Loucy (cell line): ENCODE data around the gene DMRT1.

Experiments
- H2AFZ ChIP-seq: fragments of 200-600 bp; sonication (generic); 2 replicates; pipeline ENCODE4 v1.6.0; 2016; ENCODE audit warnings: antibody characterized with exemption, mild to moderate bottlenecking, low read length, moderate library complexity
- H3F3A ChIP-seq: fragments of 200-600 bp; 2 replicates; pipeline ENCODE4 v1.6.0; 2016; ENCODE audit warnings: antibody characterized with exemption, low read depth, mild to moderate bottlenecking
- H3K27me3 ChIP-seq: fragments of 200-600 bp; sonication (generic); 2 replicates; pipeline ENCODE4 v1.6.1; 2014; ENCODE audit warnings: low read length, mild to moderate bottlenecking; ENCODE audit not compliant: insufficient read depth, poor library complexity, severe bottlenecking
- H3K36me3 ChIP-seq: fragments of 200-600 bp; sonication (generic); 2 replicates; pipeline ENCODE4 v1.6.1; 2016; ENCODE audit warnings: low read length; ENCODE audit not compliant: insufficient read depth
- H3K4me1 ChIP-seq: fragments of 200-600 bp; sonication (generic); 2 replicates; pipeline ENCODE4 v1.5.1; 2014; ENCODE audit warnings: low read length, mild to moderate bottlenecking; ENCODE audit not compliant: insufficient read depth, poor library complexity, severe bottlenecking
- H3K4me2 ChIP-seq: fragments of 200-600 bp; sonication (generic); 2 replicates; pipeline ENCODE4 v1.6.0; 2014; ENCODE audit warnings: antibody characterized with exemption, low read length, low read depth, mild to moderate bottlenecking; ENCODE audit not compliant: poor library complexity, severe bottlenecking
- H3K4me3 ChIP-seq: fragments of 200-600 bp; sonication (generic); 2 replicates; pipeline ENCODE4 v1.5.1; 2014; ENCODE audit warnings: low read length, mild to moderate bottlenecking, mixed read lengths; ENCODE audit not compliant: poor library complexity, severe bottlenecking
- H3K79me2 ChIP-seq: fragments of 200-600 bp; sonication (generic); 2 replicates; pipeline ENCODE4 v1.6.1; 2014; ENCODE audit warnings: low read length; ENCODE audit not compliant: insufficient read depth
- H3K9ac ChIP-seq: fragments of 200-600 bp; sonication (generic); 2 replicates; pipeline ENCODE4 v1.6.0; 2014; ENCODE audit warnings: mild to moderate bottlenecking, low read depth, low read length, moderate library complexity; ENCODE audit not compliant: poor library complexity, severe bottlenecking
- H3K9me2 ChIP-seq: fragments of 200-600 bp; sonication (generic); replicated peaks from 2 replicates; pipeline ENCODE4 v1.6.1; 2016; ENCODE audit warnings: low read depth, low read length, mixed read lengths
- H3K9me3 ChIP-seq: fragments of 200-600 bp; sonication (generic); 2 replicates; pipeline ENCODE4 v1.6.1; 2014; ENCODE audit warnings: mild to moderate bottlenecking, antibody characterized with exemption, low read length, low read depth; ENCODE audit not compliant: insufficient read depth
- H4K20me1 ChIP-seq: fragments of 200-600 bp; sonication (generic); 2 replicates; pipeline ENCODE4 v1.6.0; 2014; ENCODE audit warnings: antibody characterized with exemption, low read length, mild to moderate bottlenecking; ENCODE audit not compliant: insufficient read depth, poor library complexity, severe bottlenecking
- EZH2phosphoT487 ChIP-seq: fragments of 200-600 bp; IDR thresholded peaks from 2 replicates; pipeline ENCODE4 v1.6.1; 2018; ENCODE audit warnings: antibody characterized with exemption, mild to moderate bottlenecking, moderate library complexity, borderline replicate concordance
- TF ChIP-seq, protein P1 (sequence below): fragments of 200-600 bp; sonication (generic); conservative IDR thresholded peaks from 2 replicates; pipeline ENCODE4 v1.5.1; 2014; ENCODE audit warnings: mild to moderate bottlenecking, antibody characterized with exemption, low read length

The DMRT1 gene

DNA sequence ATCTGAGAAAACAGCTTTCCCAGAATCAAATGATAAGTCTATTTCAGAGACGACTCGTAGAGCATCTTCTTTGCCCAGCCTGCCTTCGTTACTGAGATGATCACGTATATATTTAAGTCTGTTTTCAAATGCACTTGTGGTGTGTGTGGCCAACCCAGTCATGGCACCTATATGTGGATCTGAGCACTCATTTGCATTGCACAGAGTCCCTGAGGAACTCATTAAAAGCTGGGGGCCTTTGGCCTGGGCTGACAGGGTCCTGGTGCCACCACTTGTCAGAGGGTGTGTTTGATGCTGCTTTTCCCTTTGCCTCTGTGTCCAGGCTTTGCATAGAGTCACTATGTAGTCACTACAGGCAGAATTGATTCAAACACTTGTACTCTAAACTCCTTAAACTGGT is 117.6 kb downstream of the DMRT1 start:
- Histone ChIP-seq H3K4me2 (no peak overlapping the region), H3F3A (no peaks in the 10 kb centered on the region), H3K36me3 (no peaks in the 10 kb centered on the region), H3K4me1 (peaks cover 14% of the 10 kb centered on the region), H4K20me1 (no peaks in the 10 kb centered on the region), H3K9me3 (no peaks in the 10 kb centered on the region), H3K9ac (no peak overlapping the region), H3K9me2 (no peaks in the 10 kb centered on the region), H2AFZ (no peak overlapping the region), H3K4me3 (no peak overlapping the region), H3K79me2 (no peaks in the 10 kb centered on the region), H3K27me3 (no peaks in the 10 kb centered on the region)
- no peak for TF ChIP-seq EZH2phosphoT487
- TF ChIP-seq, protein P1, sequence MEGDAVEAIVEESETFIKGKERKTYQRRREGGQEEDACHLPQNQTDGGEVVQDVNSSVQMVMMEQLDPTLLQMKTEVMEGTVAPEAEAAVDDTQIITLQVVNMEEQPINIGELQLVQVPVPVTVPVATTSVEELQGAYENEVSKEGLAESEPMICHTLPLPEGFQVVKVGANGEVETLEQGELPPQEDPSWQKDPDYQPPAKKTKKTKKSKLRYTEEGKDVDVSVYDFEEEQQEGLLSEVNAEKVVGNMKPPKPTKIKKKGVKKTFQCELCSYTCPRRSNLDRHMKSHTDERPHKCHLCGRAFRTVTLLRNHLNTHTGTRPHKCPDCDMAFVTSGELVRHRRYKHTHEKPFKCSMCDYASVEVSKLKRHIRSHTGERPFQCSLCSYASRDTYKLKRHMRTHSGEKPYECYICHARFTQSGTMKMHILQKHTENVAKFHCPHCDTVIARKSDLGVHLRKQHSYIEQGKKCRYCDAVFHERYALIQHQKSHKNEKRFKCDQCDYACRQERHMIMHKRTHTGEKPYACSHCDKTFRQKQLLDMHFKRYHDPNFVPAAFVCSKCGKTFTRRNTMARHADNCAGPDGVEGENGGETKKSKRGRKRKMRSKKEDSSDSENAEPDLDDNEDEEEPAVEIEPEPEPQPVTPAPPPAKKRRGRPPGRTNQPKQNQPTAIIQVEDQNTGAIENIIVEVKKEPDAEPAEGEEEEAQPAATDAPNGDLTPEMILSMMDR = no peak

DNA sequence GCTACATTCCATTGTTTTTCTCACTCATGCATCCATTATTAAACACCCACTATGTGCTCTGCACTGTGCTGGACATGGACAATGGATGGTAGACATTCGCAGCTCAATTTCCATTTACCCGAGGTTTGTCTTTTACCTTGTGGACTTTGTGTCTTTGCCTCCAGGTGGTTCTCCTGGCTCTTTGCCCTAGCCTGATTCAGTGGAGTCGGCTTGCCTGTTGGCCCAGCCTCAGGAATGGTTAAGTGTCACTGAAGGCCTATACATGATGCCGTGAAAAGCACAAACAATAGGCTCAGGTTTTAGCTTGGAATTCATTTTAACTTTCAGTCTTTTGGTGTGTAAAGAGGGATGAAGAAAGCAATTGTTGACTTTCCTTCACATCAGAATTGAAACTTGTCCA is 118.4 kb downstream of the DMRT1 start:
- H3K4me2 ChIP-seq = no peak overlapping the region
- no peak overlapping the region for H3K4me3 ChIP-seq
- peaks cover 14% of the 10 kb centered on the region for H3K4me1 ChIP-seq
- no peaks in the 10 kb centered on the region for H3K79me2 ChIP-seq
- H3K9ac ChIP-seq = no peak overlapping the region
- H3F3A ChIP-seq = no peaks in the 10 kb centered on the region
- H4K20me1 ChIP-seq = no peaks in the 10 kb centered on the region
- no peaks in the 10 kb centered on the region for H3K9me2 ChIP-seq
- H3K27me3 ChIP-seq = no peaks in the 10 kb centered on the region
- H2AFZ ChIP-seq = no peak overlapping the region
- TF ChIP-seq, protein P1 = no peak
- no peak for TF ChIP-seq EZH2phosphoT487
- H3K36me3 ChIP-seq = no peaks in the 10 kb centered on the region
- no peaks in the 10 kb centered on the region for H3K9me3 ChIP-seq

DNA sequence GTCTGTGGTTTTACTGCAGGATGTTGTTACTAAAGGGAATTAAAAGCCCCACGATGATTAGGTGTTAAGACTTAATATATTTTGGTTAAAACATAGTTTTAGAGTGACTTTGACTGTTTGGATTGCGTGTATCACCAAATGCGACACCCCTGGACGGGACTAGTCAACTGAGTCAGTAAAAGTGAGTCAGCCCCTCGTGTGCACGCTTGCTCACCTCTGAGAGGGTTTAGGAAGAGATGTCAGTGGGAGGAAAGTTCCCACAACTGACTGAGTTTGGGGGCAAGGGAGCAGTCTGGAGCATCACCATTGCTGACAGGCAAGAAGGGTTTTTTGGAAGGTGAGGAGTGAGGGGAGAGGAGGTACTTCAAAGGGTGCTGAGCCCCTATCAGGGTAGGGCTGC is 120.5 kb downstream of the DMRT1 start:
- H3K36me3 ChIP-seq = no peaks in the 10 kb centered on the region
- H2AFZ ChIP-seq = no peak overlapping the region
- peaks cover 20% of the 10 kb centered on the region for H3K4me1 ChIP-seq
- H4K20me1 ChIP-seq = no peaks in the 10 kb centered on the region
- H3K9ac ChIP-seq = no peak overlapping the region
- no peaks in the 10 kb centered on the region for H3K79me2 ChIP-seq
- no peaks in the 10 kb centered on the region for H3K9me3 ChIP-seq
- H3K4me3 ChIP-seq = no peak overlapping the region
- TF ChIP-seq, protein P1 = no peak
- TF ChIP-seq EZH2phosphoT487 = no peak
- no peaks in the 10 kb centered on the region for H3K27me3 ChIP-seq
- no peaks in the 10 kb centered on the region for H3K9me2 ChIP-seq
- H3K4me2 ChIP-seq = no peak overlapping the region
- no peaks in the 10 kb centered on the region for H3F3A ChIP-seq
